SH-SY5Y (cell line): ENCODE measurements around the gene UTY.

Experiments
- GATA2 ChIP-seq: IDR thresholded peaks from 2 replicates; pipeline ENCODE4 v1.6.1; 2011; ENCODE audit warnings: mild to moderate bottlenecking, low read depth, low read length
- GATA3 ChIP-seq: IDR thresholded peaks from 2 replicates; pipeline ENCODE4 v1.6.1; 2011; ENCODE audit warnings: low read depth, mild to moderate bottlenecking, low read length, moderate library complexity

- TF ChIP-seq GATA2 (no peak), GATA3 (no peak)
These were observed 12.6 kb upstream of the UTY start for GRCh38 chrY:13492408-13492807.
